Hematopoietic multipotent progenitor cell treated with erythropoietin and hydrocortisone succinate and interleukin-3 and kit ligand, for 6 days (in vitro differentiated cells): ENCODE results near the gene GALNT10.
A peak's percentile ranks its signal among the peaks of the same experiment; 100 is the strongest.

Source experiments
- DNase-seq: peaks from one replicate; pipeline ENCODE4 v3.0.0-alpha.2; 2015

GALNT10 gene

DNA sequence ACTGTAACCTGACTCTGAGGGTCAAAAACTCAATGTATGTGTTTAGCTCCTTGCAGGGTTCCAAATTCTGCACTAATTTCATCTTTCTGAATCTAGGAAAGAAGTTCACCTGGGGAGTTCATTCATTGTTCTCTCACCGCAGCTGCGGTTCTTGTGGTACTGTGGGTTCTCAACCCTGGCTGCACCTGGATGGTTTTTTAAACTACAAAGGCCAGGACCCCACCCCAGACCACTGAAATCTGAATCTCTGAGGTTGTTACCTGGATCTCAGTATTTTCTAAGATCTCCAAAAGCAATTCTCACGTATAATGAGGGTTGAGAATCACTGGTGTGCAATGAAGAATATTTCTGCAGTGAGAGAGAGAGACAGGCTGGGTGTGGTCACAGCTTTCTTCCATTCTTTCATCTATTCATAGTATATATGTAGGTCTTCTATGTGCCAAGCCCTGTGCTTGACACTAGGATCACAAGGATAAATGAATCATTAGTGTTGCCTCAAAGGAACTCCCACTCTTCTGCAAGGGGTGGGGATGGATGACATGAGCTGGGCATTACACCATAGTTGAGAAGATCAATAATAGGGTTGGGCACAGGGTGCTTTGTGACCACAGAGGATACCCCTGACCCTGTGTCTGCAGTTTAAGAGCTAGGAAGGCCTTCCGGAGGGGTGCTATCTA is 109.8 kb downstream of the GALNT10 start:
- DNase-seq, result no peak

DNA sequence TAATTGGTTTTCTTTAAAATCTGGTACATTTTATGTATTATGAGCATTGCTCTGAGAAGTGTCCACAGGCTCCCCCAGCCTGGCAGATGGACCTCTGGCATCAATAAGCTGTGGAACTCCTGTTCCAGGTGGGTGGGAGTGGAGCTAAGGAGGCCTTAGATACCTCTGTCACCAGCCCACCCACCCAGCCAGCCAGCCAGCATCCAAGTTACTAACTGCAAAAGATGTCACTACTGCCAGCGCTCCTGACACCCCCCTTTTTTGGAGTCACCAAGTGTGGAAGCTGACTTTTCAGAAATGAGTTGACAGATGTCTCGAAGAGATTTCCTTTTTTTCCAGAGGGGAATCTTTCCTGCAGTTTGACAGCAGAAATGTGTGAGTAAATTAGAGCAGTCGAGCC is 111.2 kb downstream of the GALNT10 start:
- no peak for DNase-seq

DNA sequence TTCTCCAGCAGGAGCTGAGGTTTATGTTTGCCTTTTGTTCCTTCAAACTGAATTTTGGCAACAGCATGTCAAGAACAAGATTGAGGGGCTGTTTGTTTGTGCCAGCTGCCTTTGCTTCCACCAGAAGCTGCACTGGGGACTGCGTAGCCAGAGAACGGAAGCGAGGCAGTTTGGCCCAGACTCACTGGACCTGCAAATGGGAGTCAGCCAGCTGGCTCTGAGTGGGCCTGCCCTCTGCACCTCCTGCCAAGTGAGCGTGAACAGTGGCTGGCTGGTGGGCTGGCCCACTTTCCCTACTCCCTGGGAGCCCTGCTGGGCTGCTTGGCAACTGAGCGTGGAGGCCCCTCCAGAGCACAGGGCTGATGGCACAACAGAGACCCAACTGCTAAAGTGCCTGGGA is 111.6 kb downstream of the GALNT10 start:
- no peak for DNase-seq

DNA sequence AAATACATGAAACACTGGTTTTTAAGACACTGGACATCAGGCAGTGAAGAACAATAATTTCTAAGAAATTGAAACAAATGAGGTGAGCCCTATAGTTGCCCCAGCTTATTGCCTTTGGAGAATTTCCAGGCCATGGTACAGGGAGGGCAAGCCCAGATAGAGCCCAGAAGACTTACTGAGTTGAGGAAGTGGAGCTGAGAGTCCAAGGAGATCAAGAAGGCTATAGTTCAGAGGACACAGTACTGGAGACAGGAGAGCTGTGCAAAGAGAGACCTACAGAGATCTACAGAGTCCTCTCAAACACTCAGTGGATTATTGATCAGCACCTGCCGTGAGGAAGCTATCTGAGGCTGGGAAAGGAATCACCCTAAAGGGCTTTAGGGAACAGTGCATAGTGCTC is 112.6 kb downstream of the GALNT10 start:
- no peak for DNase-seq

DNA sequence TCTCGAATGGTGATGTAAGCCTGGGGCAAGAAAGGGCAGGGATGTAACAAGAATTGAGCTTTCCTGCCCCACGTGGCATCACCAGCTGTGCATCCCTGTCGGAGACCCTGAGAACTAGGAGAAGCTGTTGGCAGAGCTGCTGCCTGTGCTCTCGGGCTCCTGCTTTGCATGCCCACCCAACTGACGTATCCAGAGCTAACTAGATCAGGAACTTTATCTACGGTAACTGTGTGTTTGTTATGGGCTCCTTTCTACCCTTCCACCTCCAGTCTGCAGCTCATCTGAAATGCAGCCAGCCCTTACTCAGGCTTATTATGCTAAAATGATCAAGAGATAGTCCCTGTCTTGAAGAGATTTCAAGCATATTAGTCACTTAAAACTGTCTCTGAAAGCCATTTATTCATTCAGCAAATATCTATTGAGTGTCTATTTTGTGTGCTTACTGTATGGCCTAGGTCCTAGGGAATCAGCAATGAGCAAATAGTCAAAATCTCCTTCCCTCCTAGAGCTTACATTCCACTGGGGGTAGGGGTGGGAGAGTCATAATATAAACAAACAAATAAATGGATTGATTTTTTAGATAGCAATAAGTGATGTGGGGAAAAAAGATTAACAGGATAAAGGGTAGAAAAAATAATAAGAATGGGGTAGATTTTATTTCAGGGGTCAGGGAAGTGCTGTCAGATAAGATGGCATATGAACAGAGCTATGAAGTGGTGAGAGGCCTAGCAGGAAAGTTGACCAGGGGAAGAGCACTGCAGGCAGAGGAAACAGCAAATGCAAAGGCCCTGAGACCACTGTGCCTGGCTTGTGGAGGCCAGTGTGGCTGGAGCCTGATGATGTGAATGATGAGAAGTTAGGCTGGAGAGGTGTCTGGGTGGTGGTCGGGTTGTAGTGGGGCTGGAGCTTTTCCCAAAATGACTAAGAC is 118.2 kb downstream of the GALNT10 start:
- DNase-seq, result no peak

DNA sequence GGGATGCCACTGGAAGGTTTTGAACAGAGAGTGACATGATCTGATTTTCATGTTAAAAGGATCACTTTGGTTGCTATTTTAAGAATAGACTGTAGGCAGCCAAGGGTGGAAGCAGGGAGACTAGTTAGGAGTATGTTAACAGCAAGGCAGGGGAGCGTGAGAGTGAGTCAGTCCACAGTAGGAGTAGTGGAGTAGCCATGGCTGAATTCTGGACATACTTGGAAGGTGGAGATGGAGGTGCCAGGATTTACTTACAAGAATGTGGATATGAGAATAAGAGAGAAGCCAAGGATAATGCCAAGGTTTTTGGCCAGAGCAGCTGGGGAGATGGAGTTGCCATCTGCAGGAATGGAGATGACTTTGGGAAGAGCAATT is 118.8 kb downstream of the GALNT10 start:
- DNase-seq, result no peak

DNA sequence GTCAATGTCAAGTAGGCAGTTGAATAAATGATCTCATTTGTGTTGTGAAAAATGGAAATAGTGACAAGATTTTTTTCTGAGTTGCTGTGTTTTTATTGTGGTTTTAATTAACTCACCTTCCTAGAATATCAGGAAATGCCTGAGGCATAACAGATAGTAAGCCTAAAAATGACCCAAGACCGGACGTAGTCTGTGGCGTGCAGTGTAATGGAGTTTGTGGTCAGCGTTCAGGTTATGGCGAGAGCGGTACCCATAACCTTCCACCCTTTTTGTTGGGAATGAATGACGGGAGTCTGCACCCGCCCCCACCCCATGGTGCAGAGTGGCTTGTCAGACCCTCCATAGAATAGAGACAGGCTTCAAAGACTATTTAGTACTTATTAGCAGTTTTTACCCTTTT is 119.3 kb downstream of the GALNT10 start:
- DNase-seq, result no peak

DNA sequence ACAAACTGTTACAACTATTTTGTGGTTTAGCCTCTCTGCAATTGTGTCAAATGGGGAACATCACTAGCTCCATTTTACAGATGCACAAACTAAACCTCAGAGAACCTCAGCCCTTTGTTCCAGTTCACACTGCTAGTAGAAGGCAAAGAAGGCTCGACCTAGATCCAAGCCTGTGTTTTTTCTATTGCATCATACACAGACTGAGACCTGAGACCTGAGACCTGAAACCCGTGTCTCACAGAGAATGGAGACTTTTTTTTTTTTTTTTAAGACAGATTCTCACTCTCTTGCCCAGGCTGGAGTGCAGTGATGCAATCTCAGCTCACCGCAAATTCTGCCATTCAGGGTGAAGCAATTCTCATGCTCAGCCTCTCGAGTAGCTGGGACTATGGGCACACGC is 120.8 kb downstream of the GALNT10 start:
- no peak for DNase-seq

DNA sequence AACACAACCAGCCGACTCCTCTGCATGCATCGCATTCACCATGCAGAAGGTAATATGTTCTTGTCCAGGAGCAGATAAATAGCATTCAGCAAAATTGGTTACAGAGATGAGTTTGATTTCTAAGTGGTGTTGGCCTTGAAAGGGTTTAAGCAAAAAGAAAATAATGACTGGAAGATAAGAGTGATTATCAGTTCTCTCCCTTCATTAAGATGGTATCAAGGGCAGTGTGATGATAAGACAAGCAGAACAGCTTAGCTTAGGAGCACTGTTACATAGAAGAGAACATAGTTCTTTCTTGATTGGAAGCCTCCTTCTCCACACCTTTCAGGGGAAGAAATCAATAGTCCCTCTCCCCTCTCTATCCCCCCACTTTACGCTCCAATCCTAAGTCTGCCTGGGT is 121.5 kb downstream of the GALNT10 start:
- DNase-seq, result no peak

DNA sequence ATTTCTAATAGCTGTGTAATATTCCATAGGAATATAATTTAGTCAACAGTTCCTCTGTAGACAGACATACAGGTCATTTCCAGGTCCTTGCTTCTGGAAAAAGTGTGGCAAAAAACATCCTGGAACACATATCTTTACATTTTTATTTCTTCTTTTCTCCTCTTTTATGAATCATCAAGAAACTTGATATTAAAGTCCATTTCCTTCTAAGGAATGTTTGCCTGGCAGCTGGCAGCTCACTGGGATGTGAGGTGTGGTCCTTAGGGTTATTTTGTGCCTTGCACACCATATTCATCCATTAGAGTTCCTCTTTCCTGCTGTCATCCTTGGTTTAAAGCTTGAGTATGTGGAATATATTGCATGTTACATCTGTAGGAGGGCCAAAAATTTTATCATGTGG is 122.0 kb downstream of the GALNT10 start:
- DNase-seq, result no peak

DNA sequence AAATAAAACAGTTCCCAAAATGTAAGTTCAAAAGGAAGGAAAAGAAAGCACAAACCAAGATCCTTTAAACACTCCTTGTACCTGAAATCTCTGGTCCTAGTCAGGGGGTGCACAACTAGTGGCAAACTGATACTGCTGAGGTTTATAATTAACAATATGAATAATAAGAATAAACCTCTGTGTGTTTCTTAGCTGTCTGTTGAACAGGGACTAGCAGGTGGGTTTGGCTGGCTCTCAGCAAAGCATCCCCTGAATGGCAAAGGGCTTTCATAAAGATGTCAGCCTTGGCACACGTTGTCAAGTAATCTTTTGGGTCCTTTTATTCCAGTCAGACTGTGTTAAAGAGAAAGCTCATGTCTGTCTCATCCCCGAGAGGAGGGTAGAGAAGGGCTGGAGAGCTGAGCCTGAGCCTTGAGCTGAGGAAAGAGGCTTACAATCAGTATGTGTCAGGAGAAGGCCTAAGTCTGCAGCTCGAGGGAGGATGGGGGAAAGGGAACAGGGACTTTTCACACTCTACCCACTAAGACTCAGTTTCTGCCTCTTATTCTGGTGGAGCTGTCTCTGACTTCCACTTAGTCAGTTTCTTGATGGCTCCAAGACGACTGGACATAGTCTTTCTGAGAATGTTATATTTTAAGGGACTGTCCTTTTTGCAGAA is 123.0 kb downstream of the GALNT10 start:
- DNase-seq, result no peak

DNA sequence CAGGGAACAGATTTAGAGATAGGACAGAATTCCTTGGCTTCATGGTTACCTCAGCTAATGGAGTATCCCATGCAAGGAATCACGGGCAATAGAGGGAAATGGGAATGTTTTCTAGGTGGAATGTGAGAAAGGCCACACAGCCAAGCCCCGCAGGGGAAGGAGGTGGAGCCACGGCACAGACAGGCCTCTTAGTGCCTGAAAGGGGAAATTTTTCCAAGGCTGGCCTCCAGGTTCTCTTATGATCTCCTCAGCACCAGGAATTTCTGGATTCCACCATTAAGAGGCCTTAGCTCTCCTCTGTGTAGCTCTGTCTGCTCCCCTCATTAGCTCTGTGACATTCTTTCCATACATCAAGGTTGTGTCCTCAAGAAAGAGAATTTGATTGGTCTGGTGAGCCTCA is 124.7 kb downstream of the GALNT10 start:
- no peak for DNase-seq

DNA sequence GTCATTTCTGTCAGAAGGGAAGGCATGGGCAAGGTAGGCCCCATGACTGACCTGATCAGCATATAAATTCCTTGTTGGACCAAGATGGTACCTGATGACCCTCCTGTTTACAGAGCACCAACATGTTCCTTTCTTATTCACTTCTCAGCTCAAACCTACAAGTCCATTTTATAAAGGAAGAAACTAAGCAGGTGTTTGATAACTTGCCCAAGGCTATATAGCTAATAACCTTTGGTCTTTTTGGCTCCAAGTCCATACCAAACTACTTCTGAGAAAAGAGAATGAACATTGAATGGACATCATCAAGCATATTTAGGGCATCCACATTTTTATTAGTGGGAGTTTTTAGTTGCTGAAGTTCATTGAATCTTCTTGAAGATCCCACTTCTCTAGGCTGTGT is 125.2 kb downstream of the GALNT10 start:
- DNase-seq, result no peak

DNA sequence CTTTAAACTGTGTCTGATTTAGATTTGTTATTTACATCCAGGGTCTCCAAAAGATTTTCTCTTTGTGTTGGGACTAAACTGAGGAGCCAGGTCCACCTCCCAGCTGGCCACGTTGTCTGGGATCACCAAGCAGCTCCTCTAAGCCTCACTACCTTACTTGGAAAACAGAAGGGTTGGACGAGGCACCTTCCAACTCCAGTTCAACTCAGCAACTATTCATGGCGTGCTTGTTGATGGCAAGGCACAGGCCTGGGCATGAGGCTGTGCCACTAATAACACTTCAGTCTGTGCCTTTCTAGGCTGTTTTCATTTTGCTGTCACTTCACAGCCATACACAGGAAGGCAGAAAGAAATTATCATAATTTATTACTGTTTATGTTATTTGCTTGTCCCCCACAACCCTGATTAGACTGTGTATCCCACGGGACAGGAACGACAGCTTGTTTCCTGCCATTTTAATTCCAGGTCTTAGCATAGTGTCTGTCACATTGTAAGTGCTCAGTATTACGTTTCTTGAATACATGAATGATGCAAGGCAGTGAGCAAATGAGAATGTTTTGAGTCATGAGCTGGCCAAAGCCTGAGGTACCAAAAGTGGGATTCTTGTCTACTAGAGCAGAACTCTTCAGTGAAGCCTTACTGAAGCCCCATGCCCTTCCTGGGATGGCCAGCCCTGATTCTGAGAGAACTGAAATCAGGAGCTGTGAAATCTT is 125.8 kb downstream of the GALNT10 start:
- no peak for DNase-seq

DNA sequence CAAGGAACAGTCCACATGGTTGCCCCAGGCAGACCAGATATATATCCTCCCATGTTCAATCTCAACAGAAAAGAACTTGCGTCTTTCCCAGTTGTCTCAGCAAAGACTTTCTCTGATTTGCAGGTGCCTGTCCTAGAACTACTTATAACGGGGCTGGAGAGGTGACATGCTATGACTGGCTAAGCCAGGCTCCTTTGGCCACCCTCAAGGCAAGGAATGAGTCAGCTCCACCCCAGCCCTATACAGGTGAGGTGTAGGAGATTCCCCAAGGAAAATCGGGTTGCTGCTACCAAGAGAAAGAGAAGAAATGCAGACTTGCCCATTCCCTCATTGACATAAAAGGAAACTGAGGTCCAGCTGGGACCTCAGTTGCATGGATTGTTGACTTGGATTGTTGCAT is 127.4 kb downstream of the GALNT10 start:
- DNase-seq, result no peak

DNA sequence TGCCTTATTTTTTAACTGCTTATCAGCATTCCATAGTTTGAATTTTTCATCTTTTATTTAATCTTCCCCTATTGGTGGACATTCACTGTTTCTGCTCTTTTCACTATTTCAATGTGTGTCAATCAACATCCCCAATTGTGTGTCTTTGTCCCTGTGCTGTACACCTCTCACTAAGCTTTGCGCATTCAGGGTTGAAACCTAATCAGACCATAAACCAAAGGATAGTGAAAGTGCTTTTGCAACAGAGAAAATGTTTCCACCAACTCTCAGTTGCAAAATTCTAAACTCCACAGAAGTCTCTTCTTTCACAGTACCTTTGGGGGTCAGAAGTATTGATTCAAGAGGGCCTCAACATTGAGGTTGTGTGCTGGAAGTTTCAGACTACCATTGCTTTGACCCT is 128.2 kb downstream of the GALNT10 start:
- no peak for DNase-seq

DNA sequence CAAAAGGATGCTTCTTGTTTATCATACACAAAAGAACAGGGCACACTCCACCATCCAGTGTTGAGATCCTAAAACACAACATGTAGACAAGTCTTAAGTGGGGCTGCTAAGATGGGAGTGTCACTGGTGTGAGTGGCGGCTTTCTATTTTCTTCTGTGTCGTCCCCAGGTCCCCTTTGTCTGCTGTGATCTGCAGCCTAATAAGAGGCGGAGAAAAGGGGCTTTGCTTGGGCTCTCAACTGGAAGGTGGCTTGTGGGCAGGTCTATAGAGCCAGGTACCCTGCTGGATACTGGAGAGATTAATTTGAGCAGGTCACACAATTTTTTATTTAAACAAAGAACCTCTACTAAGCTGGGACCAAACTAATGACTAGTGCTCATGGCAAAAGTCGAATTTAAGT is 129.2 kb downstream of the GALNT10 start:
- no peak for DNase-seq

DNA sequence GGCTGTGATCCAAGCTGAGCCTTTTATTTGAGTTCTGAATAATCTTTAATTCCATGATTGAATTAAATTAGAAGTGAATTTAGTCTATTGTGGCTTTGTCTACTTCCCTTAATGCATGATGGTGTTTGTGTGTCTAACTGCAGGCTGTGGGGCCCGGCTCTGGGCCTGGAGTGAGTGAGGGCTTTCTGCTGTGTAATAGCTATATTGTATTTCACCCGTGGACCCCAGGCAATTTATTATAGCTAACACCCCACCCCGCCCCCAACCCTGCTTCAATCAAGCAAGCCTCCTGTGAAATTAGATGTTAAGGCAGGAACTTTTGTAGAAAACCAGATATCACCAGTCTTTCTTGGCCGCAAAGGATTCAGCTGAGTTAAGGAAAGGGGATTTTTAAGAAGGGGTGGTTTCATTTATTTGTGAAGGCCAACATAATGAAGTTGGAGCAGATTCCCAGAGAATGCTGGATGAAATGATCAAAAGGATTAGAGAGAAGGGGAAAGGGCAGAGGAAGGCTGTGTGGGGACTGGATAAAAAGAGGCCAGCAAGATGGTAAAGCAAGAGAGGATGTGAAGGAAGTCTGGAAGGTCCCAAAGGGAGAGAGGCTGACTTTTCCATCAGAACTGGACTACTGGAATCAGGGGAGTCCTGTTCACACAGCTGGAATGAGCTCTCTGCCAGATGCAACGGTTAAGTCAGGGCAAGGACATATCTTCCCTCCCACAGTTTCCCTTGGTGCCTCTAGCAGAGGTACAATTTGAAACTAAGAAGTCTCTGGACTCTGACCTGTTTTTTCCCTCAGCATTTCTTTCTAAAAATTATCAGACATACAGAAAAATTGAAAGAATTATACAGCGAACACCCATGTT is 129.9 kb downstream of the GALNT10 start:
- no peak for DNase-seq

DNA sequence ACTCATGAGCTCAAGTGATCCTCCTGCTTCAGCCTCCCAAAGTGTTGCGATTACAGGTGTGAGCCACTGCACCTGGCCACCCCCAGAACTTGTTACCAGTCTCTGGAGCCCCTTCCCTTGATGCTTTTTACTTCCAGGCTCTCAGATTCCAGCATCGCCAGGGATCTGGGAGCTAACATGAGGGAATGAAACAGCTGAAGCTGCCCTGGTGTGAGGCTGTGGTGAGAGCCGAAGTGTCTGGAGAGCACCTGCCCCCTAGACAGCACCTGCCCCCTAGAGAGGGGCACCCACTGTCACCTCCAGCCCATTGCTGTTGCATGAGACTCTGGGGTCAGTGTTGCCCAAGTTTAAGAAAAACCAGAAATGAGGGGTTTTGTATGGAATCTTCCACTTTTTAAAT is 131.0 kb downstream of the GALNT10 start:
- no peak for DNase-seq

DNA sequence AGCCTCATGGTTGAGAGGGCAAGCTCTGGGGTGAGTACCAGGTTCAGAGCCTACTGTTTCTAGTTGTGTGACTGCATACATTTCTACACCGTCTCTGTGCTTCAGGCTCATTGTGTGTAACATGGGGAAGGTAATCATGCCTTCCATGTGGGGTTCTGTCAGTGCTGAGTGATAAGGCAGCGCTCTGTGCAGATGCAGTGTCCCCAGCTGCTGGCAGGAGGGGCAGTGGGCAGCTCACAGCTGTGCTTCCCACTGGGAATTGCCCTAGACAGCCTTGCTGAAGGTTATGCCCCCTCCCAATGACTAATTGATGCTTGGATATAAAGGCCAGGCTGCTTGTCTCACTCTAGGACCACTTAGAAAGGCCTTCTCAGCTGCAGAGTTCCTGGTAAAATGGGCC is 133.5 kb downstream of the GALNT10 start:
- DNase-seq, result no peak

DNA sequence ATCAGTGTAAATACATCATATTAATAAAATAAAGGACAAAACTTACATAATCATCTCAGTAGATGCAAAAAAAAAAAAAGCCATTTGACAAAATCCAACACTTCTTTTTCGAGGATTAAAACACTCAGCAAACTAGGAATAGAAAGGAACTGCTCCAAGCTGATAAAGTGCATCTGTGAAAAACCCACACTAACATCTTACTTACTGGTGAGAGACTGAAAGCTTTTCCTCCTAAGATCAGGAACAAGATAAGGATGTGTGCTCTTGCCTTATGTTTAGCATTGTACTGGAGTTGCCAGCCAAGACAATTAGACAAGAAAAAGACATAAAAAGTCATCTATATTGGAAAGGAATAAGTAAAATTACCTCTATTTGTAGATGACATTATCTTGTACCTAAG is 135.0 kb downstream of the GALNT10 start:
- DNase-seq, result peak; percentile 38

DNA sequence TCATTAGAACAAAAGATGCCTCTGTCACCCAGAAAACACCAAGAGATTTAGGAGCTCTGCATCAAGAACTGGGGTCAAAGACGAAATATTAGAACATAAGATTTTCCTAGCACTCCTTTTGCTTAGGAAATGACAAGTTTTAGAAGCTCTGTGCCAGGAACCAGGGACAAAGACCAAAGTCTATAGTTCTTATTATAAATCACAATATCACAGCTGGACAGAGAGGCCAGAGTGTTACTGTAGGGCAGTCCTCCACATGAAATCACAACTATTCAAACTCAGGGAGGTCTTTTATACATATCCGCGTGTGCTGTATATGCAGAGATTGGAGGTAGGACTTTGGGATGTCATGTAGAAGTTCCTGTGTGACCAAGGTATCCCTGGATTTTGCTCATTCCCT is 138.5 kb downstream of the GALNT10 start:
- DNase-seq, result no peak
